GM21515 (cell line): ENCODE data around the gene PLXNA1.

Source experiments
- ATAC-seq: cut with Tn5 transposase; IDR thresholded peaks from one replicate; pipeline ENCODE4 v1.9.1; 2021; ENCODE audit not compliant: unreplicated experiment

The PLXNA1 gene

DNA sequence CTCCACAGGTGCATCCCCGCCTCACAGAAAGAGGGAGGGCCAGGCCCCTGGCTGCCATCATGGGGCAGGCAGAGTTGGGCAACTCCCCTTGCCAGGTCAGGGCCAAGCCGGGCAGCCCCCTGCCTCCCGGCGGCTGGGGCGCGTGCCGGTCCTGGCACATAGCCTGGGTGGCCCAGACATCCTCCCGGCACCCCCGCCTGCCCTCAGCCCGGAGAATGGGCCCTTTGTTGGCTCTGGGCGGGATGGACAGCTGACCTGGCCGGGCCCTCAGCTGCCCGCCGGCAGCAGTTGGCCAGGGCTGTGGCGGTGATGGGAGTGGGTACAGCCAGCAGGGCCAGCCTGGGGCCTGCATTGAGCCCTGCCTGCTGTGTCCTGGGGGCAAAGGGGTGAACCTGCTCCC lies 16.5 kb downstream of the PLXNA1 start:
- no peak for ATAC-seq

DNA sequence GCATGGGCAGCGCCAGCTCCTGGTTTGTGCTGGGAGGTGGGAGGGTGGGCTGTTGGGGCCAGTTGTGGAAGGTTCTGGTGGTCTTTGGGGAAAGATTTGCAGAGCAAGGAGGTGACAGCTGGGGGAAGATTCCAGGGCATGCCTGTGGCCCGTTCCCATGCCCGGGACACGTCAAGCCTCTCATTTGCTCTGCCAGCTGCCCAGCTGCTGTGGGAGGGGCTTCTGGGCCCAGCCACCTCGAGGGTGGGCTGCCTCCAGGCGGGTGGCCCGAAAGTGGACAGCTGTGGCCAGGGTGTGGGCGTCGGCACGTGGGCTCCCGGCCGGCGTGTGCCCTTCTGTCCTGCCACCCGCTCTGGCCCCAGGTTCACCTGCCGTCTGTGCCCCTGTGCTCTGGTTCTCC lies 17.2 kb downstream of the PLXNA1 start:
- no peak for ATAC-seq

DNA sequence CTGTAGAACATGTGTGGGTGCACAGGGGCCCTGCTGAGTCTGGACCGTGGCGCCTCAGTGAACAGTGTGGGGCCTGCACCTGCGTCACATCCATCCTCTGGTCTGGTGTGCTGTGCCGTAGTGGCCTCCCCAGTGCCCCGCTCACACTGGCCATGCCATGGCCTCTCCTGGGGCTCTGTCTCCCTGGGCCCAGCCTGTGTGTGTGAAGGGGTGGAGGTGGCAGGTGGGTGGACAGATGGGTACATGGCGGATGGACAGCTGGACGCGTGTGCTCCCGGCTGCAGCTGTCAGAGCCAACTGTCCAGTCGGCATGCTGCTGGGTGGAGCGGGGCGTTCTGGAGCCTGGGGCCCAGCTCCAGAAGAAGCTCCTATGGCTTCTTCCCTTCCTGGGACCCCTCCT lies 17.8 kb downstream of the PLXNA1 start:
- ATAC-seq = no peak

DNA sequence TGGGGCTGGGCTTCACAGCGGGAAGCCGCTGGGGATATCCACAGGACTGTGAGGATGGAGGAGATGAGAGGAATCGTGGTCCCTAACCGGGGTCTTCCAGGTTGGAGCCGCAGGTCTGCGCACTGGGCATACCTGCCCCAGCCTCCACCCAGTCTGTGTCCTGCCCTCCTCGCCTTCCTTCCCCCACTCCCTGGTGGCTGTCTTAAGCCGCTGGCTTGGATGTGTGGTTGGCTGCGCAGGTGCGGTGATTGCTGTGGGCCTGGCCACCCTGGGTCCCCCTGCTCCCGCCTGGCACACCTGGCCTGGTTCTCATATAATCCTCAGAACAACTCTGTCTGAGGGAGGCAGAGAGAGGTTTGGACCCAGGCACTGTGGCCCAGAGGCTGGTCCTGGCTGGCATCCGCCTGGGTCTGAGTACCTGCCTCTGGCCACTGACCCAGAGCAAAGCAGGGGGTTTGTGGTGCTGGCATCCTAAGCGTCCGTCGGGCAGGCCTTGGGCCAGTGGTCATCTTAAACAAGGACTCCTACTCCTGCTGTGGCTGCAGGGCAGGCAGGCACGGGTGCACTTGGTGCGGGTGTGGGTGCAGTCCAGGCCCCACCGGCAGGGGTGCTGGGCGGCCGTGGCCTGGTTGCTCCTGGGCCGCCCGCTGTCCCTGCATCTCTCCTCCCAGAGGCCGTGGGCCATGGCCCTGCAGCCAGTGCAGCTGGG lies 18.7 kb downstream of the PLXNA1 start:
- ATAC-seq = no peak

DNA sequence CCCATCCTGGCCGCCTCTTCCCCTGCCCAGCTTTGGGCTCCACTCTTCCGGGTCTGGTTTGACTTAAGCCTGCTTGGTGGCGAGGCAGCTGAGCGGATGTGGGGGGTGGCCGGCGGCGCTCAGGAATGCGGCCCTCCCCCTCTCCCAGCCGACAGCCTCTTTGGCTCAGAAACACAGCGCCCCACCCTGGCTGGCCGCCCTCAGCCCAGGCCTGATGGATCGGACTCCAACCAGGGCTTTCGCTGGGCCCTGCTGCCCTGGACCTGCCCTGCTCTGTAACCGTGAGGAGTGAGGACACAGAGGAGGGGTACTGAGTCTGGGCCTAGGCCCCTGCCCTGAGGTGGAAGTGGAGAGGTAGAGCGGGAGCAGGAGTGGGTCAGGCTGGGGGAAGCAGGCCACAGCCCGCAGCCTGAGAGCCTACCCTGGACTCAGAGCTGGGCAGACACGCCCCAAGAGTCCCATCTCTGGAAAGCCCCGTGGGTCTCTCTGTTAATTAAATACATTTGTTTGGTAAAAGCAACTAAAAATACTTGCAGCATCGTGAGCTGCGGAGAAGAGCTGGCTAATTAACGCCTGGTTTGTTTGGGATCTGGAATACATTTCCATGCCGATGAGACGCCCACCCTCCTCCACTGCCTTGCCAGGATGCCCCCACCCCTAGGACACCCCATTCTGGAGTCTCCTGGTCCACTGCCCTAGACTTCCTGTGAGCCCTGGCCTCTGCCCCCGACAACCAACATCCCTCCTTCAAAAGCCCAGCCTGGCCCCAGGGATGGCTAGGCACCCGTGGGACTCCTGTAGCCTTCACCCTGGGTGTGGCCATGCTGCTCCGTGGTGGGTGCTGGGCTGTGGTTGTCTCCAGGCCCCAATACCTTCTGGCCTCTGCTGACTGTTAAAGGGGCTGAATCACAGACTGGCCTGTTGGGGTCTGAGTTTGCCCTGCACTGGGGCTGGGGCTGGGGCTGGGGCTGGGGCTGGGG lies 19.6 kb downstream of the PLXNA1 start:
- no peak for ATAC-seq

DNA sequence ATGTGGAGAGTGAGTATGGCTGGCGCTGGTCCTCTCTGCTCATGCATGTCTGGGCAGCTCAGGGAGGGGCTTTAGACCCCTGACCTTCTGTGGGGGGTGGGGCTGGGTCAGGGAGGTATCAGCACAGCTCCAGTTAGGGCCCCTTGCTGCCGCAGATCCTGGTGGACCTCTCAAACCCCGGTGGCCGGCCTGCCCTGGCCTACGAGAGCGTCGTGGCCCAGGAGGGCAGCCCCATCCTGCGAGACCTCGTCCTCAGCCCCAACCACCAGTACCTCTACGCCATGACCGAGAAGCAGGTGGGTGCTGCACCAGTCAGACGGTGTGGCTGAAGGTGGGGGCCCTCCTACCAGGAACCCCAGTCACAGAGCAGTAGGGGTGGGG lies 20.2 kb downstream of the PLXNA1 start:
- no peak for ATAC-seq

DNA sequence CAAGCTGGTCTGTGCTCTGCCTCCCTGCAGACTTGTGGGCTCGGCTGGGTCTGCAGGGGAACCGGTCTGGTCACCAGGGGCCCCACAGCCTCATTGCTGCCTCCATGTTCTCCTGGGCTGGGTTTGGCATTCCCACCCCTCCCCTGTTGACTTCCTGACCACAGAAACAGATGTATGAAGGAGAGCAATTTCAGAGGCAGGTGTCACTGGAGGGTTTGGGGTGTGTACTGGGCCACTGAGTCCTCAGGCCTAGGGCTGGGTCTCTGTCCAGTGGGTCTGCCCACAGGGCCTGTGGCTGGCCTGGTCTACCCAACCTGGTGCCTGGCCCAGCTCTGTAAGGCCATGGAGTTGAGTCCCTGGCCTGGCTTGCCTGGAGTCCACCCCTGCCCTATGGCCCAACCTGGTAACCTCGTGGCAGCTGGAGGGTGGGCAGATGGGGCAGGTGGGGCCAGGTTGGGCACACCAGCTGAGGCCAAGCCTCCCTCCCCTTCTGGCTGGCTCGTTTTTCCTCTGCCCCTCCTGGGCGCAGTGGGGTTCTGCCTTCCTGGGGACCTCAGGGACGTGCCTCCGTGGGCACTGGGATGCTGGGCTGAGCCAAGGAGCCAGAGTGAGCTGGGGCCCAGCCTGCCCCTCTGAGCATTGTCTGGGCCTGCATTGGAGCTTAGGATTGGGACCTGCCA lies 20.8 kb downstream of the PLXNA1 start:
- no peak for ATAC-seq

DNA sequence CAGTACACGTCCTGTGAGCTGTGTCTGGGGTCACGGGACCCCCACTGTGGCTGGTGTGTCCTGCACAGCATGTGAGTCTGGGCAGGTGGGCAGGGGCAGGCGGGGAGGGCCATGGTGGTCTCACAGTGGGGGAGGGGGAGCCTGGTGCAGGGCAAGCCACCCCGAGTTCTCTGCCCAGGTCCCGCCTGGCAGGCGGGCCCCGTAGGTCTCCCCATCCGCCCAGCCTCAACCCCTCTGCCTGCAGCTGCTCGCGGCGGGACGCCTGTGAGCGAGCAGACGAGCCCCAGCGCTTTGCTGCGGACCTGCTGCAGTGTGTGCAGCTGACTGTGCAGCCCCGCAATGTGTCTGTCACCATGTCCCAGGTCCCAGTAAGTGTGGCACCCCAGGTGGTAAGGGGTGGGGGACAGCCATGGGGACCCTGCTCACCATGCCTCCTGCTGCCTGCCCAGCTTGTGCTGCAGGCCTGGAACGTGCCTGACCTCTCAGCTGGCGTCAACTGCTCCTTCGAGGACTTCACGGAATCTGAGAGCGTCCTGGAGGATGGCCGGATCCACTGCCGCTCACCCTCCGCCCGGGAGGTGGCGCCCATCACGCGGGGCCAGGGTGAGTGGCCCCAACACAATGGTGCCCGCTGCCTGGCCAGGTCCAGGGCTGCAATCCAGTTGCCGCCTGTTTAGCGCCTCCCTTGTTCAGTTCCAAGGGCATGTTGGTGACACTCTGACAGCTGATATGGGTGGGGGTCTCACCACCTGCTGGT lies 21.9 kb downstream of the PLXNA1 start:
- ATAC-seq = no peak

DNA sequence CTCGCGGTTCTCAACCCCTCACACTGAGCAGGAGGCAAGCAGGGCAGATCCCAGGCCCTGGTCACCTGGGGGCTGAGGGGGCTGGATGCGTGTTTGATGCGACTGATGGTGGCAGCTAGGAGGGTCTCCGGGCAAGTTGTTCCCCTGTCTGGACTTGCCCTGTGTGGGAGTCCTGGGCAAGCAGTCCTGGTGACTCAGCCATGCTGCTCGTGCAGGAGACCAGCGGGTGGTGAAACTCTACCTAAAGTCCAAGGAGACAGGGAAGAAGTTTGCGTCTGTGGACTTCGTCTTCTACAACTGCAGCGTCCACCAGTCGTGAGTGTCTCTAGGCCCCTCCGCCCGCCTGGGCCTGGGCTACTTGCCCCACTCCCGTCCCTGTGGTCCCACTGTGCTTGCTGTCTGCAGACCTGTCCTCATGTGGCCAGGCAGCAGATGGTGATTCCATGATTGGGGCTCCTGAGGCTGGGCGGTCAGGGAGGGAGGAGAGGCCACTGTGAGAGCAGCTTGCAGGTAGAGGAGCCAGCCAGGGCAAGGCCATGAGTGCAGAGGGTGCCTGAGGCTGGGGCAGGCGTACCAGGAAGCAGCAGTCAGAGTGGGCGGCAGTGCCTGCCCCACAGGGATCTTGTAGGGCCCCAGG lies 23.1 kb downstream of the PLXNA1 start:
- ATAC-seq = no peak

DNA sequence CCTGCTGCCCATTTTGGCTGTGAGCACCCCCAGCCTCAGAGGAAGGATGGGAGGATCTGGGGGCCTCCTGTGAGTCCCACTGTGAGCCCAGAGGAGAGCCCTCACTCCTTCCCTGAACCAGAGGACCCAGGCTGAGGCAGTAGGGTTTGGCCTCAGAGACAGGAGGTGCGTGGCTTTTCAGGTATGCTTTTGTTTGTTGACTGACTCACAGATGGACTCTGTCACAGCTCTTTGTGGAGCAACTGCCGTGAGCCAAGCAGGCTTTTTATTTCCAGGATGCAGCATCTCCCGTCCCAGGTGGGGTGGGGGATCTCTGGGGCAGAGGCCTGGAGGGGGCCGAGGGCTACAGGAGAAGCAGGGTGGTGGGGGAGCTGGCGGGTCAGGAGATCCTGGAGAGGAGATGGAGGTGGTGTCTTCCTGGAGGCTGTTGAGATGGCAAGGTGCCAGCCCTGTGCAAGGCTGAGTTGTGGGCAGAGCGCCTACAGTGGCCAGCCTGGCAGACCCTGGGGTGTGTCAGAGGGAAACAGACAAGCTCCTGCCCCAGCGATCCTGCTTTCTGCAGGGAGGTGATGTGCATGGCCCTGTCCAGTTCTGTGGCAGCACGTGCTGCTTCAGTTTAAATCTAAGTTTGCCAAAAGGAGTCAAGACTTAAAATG lies 24.0 kb downstream of the PLXNA1 start:
- ATAC-seq = no peak

DNA sequence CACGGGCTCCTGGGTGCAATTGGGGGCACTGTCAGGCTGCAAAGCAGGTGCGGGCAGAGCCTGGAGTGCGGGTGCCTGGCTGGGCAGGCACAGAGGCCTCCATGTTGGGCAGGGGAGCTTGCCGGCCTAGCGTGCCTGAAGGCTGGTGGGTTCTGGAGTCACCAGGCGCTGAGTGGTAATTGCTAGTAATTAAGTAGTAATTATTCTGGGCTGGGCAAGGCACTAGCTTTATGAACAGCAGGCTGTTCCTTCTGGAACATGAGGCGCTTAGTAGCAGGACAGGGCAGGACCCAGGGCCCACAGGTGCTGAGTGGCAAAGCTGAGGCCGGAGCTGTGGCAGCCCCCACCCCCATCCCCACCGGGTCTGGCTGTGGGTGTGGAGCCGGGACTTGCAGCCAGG lies 25.3 kb downstream of the PLXNA1 start:
- ATAC-seq = no peak

DNA sequence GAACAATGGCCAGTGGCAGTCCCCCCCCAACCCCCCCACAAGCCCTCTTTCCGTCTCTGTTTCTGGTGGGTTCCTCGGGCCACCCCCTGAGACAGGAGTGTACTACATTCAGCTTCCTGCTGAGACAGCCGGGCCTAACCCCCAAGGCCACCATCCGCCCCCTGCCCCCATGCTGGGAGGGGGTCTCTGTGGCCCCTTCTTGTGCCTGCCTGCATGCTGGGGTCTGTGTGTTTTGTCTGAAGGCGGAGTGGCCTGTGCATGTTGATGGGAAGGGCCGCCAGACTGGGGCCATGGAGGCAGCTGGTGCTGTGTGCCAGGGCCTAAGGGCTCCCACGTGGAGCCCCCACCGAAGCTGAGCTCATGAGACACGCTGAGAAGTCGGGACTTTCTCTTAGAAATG lies 26.6 kb downstream of the PLXNA1 start:
- ATAC-seq = no peak

DNA sequence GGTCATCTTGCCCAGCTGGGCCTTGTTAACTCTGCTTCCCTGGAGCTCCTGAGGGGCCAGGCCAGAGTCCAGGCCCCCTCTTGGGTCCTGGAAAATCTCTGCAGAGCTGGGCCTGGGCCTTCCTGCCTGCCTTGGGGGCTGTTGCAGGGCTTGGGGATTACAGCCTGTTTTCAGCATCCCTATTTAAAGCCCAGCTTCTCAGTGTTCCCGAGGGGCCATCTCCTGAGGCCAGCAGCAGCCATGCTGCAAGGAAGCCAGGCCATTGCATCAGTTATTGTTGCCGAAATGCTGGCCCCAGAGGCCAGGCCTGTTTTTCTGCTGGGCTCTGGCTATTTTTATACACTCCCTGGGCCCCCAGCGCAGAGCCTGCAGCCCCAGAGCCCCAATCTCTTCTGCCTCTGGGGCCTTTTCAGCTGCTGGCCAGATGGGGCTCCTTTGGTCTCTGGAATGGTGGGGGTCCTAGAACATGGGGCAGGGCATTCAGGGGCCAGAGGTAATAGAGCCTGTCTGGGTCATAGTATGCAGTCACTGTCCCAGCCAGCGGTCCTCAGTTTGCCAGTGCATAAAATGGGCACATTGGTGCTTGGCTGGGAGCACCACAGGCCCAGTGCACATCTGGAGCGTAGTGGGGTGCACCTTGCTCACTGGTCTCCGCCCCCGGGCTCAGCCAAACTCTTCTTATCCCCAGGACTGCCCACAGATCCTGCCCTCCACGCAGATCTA lies 28.5 kb downstream of the PLXNA1 start:
- ATAC-seq = no peak

DNA sequence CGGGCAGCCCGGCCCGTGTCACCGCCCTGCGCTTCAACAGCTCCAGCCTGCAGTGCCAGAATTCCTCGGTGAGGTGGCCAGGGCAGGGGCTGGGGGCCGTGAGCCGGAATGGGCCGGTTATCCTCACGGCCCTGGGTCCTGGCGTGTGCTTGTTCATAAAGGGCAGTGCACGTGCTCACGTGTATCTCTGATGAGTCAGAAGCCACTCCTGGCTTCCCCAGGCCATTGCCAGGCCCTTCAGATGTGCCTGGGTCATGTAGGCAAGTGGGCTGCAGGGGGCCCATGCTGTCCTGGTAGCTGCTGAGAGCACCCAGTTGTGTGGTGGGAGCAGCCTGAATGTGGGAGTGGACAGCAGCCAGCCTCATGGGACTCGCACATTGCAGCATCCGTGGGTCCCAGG lies 29.2 kb downstream of the PLXNA1 start:
- ATAC-seq = no peak

DNA sequence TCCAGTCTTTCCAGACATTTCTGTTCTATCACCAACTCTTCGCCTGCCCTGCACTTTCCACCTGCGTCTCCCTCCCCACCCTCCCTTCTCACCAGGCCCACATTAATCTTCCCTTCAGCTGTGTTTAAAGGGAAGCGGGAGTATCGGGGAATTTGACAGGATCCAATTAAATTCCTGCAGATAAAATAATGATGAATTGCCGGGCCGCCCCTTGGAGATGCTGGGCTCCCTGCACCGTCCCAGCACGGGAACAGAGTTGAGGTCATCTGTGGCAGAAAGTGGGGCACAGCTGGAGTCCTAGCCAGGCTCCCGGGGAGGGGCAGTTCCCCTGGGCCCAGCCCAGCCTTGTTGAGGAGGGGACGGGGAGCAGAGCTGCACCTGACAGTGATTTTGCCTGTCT lies 30.3 kb downstream of the PLXNA1 start:
- ATAC-seq = no peak

DNA sequence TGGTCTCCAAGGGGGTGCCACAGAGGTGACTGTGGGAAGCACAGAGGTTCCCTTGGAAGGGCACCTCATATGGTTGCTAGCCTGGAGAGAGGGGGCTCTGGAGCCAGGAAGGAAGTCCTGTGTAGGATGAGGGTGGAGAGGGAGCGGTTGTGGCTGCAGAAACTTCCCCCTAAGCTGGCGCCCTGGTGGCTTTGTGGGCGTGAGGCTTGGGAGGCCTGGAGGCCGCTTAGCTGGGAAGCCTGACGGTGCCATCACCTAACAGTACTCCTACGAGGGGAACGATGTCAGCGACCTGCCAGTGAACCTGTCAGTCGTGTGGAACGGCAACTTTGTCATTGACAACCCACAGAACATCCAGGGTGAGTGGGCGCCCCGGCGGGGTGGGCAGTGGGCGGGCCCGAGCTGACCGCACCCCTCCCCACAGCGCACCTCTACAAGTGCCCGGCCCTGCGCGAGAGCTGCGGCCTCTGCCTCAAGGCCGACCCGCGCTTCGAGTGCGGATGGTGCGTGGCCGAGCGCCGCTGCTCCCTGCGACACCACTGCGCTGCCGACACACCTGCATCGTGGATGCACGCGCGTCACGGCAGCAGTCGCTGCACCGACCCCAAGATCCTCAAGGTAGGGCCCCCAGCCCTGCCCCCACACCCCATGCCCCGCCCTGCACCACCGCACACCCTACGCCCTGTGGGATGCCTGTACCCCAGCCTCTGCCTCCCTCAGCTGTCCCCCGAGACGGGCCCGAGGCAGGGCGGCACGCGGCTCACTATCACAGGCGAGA lies 31.0 kb downstream of the PLXNA1 start:
- no peak for ATAC-seq

DNA sequence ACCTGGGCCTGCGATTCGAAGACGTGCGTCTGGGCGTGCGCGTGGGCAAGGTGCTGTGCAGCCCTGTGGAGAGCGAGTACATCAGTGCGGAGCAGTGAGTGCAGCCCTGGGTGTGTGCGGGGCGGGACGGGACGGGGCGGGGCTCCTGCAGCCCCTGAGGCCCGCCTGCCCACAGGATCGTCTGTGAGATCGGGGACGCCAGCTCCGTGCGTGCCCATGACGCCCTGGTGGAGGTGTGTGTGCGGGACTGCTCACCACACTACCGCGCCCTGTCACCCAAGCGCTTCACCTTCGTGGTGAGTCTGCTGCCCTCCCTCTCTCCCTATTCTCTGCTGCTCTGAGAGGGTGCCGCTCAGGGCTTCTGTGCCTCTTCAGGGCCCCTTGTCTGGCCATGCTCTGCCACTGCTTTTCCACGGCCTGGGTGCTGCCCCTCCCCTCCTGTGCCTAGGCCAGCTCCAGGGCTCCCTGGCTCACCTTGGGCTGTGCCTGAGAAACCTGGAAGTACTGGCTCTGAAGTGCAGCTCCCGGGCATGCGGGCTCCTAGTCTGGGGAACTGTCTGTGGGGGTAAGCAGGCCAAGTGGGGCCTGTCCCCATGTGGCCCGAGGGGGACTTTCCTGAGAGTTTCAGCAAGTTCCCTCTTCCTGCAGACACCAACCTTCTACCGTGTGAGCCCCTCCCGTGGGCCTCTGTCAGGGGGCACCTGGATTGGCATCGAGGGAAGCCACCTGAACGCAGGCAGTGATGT lies 31.8 kb downstream of the PLXNA1 start:
- ATAC-seq = no peak
